ENCODE data around the gene PTTG1IP2.

GRCh38 chr7:90445633-90446032 is 23.8 kb upstream of the PTTG1IP2 start:
- TF ChIP-seq NR3C1 (CRISPR knock-in tag; IDR thresholded peaks at IDR 0.05) (no peak), NFYB (IDR thresholded peaks at IDR 0.05; ENCODE audit: extremely low read depth, insufficient read length) (no peak), KAT7 (CRISPR knock-in tag; IDR thresholded peaks at IDR 0.05; ENCODE audit: borderline replicate concordance) (no peak), IFI16 (CRISPR knock-in tag; IDR thresholded peaks at IDR 0.05) (no peak), ZNF12 (CRISPR knock-in tag; IDR thresholded peaks at IDR 0.05) (no peak), ZNF217 (CRISPR knock-in tag; IDR thresholded peaks at IDR 0.05) (no peak), EZH2 (IDR thresholded peaks at IDR 0.05; ENCODE audit: borderline replicate concordance, low read depth, low read length) (no peak)
- TF ChIP-seq, protein P1, sequence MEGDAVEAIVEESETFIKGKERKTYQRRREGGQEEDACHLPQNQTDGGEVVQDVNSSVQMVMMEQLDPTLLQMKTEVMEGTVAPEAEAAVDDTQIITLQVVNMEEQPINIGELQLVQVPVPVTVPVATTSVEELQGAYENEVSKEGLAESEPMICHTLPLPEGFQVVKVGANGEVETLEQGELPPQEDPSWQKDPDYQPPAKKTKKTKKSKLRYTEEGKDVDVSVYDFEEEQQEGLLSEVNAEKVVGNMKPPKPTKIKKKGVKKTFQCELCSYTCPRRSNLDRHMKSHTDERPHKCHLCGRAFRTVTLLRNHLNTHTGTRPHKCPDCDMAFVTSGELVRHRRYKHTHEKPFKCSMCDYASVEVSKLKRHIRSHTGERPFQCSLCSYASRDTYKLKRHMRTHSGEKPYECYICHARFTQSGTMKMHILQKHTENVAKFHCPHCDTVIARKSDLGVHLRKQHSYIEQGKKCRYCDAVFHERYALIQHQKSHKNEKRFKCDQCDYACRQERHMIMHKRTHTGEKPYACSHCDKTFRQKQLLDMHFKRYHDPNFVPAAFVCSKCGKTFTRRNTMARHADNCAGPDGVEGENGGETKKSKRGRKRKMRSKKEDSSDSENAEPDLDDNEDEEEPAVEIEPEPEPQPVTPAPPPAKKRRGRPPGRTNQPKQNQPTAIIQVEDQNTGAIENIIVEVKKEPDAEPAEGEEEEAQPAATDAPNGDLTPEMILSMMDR (IDR thresholded peaks at IDR 0.05 in 2 of 3, conservative IDR thresholded peaks at IDR 0.05 in 1 of 3; ENCODE audit: insufficient read depth in 2 of 3, low read depth in 1 of 3, low read length in 3 of 3) = no peak
- TF ChIP-seq, protein P2, sequence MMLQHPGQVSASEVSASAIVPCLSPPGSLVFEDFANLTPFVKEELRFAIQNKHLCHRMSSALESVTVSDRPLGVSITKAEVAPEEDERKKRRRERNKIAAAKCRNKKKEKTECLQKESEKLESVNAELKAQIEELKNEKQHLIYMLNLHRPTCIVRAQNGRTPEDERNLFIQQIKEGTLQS (IDR thresholded peaks at IDR 0.05) = no peak
- TF ChIP-seq, protein P2 (CRISPR knock-in tag; conservative IDR thresholded peaks at IDR 0.05) = no peak
